SJCRH30 (cell line): ENCODE results near the gene LDB1. TPM values are rescaled to one million over a fixed set of nuclear protein-coding genes. Genes with fewer than 3 reads are reported as not detected.
A peak's percentile ranks its signal among the peaks of the same experiment; 100 is the strongest.

ENCODE experiments used
- DNase-seq, 2 experiments: peaks; one replicate each; pipeline ENCODE4 v3.0.0-alpha.2; 2015 to 2020
- H3K27ac ChIP-seq: fragments of 250-450 bp; sonication (Bioruptor Pico); 2 replicates; pipeline ENCODE4 v1.5.1; 2020; ENCODE audit warnings: mild to moderate bottlenecking, moderate library complexity
- H3K27me3 ChIP-seq: fragments of 250-450 bp; sonication (Bioruptor Pico); 2 replicates; pipeline ENCODE4 v1.5.1; 2020; ENCODE audit warnings: mild to moderate bottlenecking, moderate library complexity
- H3K36me3 ChIP-seq: fragments of 250-450 bp; sonication (Bioruptor Pico); 2 replicates; pipeline ENCODE4 v1.5.1; 2020; ENCODE audit warnings: mild to moderate bottlenecking, moderate library complexity
- H3K4me1 ChIP-seq: fragments of 250-450 bp; sonication (Bioruptor Pico); 2 replicates; pipeline ENCODE4 v1.5.1; 2020; ENCODE audit warnings: mild to moderate bottlenecking, moderate library complexity
- H3K4me3 ChIP-seq: fragments of 250-450 bp; sonication (Bioruptor Pico); 2 replicates; pipeline ENCODE4 v1.5.1; 2020; ENCODE audit warnings: mild to moderate bottlenecking, moderate library complexity
- H3K9me3 ChIP-seq: fragments of 250-450 bp; sonication (Bioruptor Pico); replicated peaks from 2 replicates; pipeline ENCODE4 v1.5.1; 2020; ENCODE audit warnings: mild to moderate bottlenecking, moderate library complexity
- total RNA-seq: library from RNA; depleted of rRNA; stranded (reverse); fragments of >200 nt; shearing (Covaris generic); gene quantifications from 2 replicates; pipeline ENCODE4 v1.2.3, GENCODE V29; 2014

The LDB1 gene
- total RNA-seq, 1 experiment from 2014 or later = 72.6 TPM

DNA sequence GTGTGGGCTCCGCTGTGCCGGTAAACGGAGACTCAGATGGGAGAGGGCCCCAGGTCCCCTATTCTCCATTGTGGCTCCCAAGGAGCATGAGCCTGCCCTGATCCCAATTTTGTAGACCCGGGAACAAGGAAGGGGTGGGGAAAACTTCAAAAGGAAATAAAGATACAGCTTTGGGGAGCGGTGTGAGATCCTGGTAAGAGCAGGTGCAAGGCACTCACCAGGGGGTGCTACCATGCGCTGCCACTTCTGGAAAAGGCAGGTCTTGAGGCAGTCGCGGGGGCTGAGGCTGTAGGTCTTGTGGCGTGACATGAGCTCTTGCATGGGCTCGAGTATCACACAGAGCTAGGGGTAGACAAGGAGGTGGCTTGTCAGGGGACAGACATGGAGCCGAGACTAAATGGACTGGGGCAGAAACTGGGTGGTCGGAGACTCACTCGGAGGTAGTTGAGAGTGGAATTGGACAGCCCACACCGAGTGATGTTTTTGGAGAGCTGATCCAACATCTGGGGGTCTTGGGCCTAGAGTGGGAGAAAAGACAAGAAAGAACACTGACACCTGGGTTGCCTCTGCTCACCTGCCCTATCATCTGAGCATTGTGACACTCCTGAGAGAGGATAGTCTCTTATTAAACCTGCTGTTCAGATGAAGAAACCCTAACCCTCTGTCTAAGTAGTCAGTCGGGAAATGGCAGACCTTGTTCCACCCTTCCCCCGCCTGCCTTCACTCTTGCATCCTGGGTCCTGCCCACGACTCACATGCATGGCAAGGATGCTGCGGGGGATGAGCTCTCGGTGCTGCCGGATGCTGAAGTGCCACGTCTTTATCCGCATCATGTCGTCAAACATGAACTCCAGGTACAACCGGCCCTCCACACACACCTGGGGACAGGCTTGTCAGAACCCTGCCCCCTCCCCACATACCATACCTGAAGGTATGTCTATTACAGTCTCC is 10.7 kb downstream of the LDB1 start:
- Histone ChIP-seq H3K4me1 (no peaks in the 10 kb centered on the region), H3K27me3 (no peaks in the 10 kb centered on the region), H3K4me3 (no peak overlapping the region), H3K27ac (no peak overlapping the region), H3K9me3 (no peaks in the 10 kb centered on the region), H3K36me3 (peaks cover 52% of the 10 kb centered on the region)
- DNase-seq = no peak

DNA sequence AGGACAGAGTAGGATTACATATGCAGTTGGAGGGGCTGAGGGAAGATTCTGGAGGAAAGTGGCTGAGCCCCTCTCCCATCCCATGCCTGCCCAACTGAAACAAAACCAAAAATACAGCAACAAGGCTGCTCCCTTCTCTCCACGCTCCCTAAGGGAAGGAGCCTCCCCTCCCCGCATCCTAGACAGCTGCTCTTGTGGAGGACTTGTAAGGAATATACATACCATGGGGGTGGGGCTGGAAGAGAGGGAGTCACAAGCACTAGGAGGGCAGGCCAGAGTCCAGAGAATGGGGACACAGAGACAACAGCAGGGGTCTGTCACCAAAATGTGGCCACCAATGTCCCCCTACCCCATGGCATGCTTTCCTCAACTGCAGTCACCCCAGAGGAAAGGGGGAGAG is 13.2 kb downstream of the LDB1 start:
- Histone ChIP-seq H3K4me1 (no peaks in the 10 kb centered on the region), H3K27me3 (no peaks in the 10 kb centered on the region), H3K9me3 (no peaks in the 10 kb centered on the region), H3K4me3 (no peak overlapping the region), H3K27ac (no peak overlapping the region), H3K36me3 (peaks cover 56% of the 10 kb centered on the region)
- DNase-seq = peak; percentile 40 to 41

DNA sequence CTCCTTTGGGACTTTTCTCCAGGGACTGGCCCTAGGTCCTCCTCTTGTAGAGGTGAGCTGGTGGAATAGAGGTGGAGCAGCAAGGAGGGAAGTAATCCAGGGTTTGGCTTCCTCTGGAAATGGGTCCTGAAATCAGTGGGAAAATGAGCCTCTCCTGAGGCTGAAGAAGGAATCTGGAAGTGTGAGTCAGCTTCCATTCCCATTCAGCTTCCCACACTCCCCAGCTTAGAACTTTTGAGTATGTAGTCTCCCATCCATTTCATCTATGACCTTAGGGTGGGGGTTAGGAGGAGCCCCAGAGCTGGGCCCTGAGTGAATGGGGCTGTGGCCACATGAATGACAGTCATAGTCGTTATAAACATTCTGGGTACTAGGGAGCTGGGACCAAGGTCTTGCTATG is 17.7 kb downstream of the LDB1 start:
- H3K27ac ChIP-seq = no peak overlapping the region
- H3K4me1 ChIP-seq = no peaks in the 10 kb centered on the region
- no peaks in the 10 kb centered on the region for H3K9me3 ChIP-seq
- H3K4me3 ChIP-seq = no peak overlapping the region
- no peak for DNase-seq
- peaks cover 17% of the 10 kb centered on the region for H3K36me3 ChIP-seq
- H3K27me3 ChIP-seq = no peaks in the 10 kb centered on the region

DNA sequence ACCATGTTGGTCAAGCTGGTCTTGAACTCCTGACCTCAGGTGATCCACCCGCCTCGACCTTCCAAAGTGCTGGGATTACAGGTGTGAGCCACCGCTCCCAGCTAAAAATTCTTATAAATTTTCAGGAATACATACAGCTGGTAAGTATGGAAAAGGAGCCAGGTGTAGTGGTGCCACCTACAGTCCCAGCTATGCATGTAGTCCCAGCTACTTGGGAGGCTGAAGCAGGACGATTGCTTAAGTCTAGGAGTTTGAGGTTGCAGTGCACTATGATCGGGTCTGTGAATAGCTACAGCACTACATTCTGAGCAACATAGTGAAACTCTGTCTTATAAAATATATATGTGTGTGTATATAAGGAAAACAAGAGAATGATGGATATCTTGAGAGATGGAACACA is 19.0 kb downstream of the LDB1 start:
- H3K4me3 ChIP-seq = no peak overlapping the region
- no peaks in the 10 kb centered on the region for H3K9me3 ChIP-seq
- H3K27me3 ChIP-seq = no peaks in the 10 kb centered on the region
- no peaks in the 10 kb centered on the region for H3K4me1 ChIP-seq
- no peak for DNase-seq
- H3K27ac ChIP-seq = no peak overlapping the region
- H3K36me3 ChIP-seq = peaks cover 8% of the 10 kb centered on the region; the same call in 1 of the 2 replicates

DNA sequence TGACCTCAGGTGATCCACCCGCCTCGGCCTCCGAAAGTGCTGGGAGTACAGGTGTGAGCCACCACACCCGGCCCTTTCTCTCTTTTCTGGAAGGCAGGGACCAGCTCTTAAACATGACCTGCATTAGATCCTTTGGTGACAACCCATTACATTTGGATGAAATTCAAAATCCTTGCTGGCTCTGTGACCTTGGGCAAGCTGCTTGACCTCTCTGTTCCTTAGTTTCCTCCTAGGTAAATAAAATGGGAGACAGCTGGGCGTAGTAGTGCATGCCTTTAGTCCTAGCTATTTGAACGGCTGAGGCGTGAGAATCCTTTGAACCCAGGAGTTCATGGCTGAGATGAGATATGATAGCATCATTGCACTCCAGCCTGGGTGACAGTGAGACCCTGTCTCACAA is 23.7 kb downstream of the LDB1 start:
- Histone ChIP-seq H3K4me3 (no peak overlapping the region), H3K36me3 (no peaks in the 10 kb centered on the region), H3K4me1 (no peaks in the 10 kb centered on the region), H3K9me3 (no peaks in the 10 kb centered on the region), H3K27me3 (no peaks in the 10 kb centered on the region), H3K27ac (no peak overlapping the region)
- DNase-seq = no peak

DNA sequence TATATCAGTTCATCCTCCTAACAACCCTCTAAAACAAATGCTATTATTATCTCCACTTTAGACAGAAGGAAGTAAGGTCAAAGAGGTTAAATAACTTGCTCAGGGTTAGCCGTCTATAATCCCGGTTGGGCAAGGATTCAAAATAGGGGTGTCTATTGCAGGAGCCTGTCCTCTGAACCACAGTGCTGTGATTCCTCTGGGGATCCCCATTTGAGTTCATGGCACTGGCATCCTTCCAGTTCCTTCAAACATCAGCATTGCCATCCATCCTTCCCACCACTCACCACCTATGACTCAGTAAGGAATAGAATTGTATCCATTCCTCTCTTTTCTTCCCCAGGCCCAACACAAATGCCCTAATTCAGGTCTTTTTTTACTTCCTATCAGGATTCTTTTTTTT is 29.4 kb downstream of the LDB1 start:
- Histone ChIP-seq H3K36me3 (no peaks in the 10 kb centered on the region), H3K27ac (no peak overlapping the region), H3K9me3 (no peaks in the 10 kb centered on the region), H3K4me1 (no peaks in the 10 kb centered on the region), H3K4me3 (no peak overlapping the region), H3K27me3 (no peaks in the 10 kb centered on the region)
- peak; percentile 36 to 49 for DNase-seq

DNA sequence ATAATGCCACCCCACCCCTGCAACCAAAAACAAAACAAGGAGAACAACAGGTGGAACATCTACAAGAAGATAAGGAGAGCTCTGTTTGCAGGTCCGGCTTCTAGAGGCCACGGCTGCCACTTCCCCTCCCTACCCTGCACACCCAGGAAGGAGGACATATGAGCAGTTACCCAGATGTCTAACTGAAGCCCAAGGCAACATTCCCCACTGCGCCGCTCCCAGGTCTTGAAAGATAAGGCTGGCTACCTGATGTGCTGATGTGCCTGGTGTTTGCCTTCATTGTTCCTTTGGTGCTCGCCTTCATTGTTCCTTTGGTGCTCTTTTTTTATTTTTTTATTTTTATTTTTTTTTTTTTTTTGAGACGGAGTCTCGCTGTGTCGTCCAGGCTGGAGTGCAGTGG is 34.0 kb downstream of the LDB1 start:
- Histone ChIP-seq H3K4me3 (no peak overlapping the region), H3K36me3 (no peaks in the 10 kb centered on the region), H3K4me1 (no peaks in the 10 kb centered on the region), H3K27me3 (no peaks in the 10 kb centered on the region), H3K9me3 (no peaks in the 10 kb centered on the region), H3K27ac (no peak overlapping the region)
- no peak for DNase-seq

DNA sequence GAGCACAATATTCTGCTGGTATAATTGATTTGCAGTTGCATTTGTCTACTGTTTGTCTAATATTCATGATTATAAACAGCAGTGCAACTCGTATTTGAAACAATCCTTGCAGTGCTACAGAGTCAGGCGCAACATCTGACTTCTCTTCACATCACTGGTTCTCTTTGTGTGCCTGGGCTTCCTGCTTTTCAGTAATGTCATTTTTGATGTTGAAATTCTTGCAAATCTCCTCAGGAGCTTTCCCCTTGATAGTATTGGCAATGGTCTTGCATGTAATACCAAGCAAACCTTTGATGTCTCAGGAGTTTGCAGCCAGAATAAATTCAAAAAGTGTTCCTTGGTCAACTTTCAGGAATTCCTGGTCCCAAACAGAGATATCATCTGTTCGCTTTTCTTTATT is 34.8 kb downstream of the LDB1 start:
- Histone ChIP-seq H3K9me3 (no peaks in the 10 kb centered on the region), H3K27ac (no peak overlapping the region), H3K36me3 (no peaks in the 10 kb centered on the region), H3K4me1 (no peaks in the 10 kb centered on the region), H3K4me3 (no peak overlapping the region), H3K27me3 (no peaks in the 10 kb centered on the region)
- DNase-seq = no peak

DNA sequence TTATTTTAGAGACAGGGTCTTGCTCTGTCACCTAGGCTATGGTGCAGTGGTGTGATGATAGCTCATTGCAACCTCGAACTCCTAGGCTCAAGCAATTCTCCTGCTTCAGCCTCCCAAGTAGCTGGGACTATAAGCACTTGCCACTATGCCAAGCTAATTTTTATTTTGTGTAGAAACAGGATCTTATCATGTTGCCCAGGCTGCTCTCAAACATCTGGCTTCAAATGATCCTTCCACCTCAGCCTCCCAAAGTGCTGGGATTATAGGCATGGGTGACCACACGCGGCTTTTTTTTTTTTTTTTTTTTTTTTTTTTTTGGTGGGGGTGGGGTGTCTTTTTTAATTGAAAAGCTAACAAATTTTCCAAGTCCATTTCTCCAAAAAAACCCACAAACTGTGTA is 36.6 kb downstream of the LDB1 start:
- Histone ChIP-seq H3K9me3 (no peaks in the 10 kb centered on the region), H3K4me3 (no peak overlapping the region), H3K27me3 (no peaks in the 10 kb centered on the region), H3K4me1 (no peaks in the 10 kb centered on the region), H3K36me3 (no peaks in the 10 kb centered on the region), H3K27ac (no peak overlapping the region)
- no peak for DNase-seq

DNA sequence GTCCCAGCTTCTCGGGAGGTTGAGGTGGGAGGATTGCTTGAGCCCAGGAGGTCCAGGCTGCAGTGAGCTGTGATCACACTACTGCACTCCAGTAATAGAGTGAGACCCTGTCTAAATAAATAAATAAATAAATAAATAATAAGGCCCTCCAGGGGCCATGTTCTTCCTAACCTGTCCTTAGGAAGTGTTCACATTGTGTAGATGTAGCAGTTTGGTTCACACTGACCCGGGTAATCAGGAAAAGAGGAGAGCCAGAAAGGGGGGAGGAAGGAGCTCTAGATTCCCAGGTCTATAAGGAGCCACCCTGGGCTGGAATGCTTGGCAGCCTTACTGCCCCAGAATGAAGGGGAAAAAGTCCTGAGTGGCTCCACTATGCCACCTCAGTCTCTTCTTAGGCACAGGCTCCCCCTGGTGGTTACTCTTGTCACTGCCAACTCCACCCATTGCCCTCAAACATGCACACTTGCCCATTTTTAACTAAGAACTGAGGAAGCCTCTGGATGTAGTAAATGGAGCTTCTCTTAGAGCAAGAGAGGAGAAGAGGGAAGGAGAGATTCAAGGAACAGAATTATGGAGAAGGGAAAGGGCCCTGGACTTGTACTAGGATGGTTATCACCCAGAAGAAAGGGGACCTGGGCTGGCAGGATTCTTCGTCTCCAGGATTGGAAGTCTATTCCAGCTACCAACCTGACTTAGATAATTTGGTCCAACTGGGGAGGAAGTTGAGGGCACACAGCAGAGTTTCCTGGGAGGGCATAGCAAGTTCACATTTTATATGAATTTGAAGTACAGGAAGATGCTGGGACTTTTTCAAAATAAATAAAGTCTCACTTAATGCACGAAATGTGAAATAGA is 47.3 kb downstream of the LDB1 start:
- H3K27ac ChIP-seq = no peak overlapping the region
- H3K27me3 ChIP-seq = no peaks in the 10 kb centered on the region
- peak; percentile 88 to 97 for DNase-seq
- no peaks in the 10 kb centered on the region for H3K4me1 ChIP-seq
- H3K4me3 ChIP-seq = no peak overlapping the region
- H3K9me3 ChIP-seq = no peaks in the 10 kb centered on the region
- H3K36me3 ChIP-seq = no peaks in the 10 kb centered on the region

DNA sequence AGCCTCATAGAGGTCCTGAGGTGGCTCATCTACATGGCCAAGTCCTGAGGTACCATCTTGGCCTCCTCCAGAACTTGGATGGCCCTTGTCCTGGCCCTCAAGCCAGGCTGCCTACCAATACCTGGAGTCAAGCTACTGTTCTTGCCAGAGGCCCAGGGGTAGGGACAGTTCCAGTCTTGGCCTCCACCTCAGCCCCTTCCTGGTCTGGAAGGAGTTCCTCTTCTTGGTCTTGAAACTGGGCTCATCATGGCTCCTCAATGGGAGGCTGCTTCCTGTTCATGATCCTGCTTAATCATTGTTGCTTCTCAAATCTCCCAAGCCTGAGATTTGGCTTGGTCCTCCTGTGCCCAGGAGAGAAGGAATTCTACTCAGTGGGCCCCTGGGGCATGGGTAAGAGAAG is 51.1 kb downstream of the LDB1 start:
- no peaks in the 10 kb centered on the region for H3K4me1 ChIP-seq
- DNase-seq = no peak
- no peak overlapping the region for H3K27ac ChIP-seq
- H3K27me3 ChIP-seq = peaks cover 1% of the 10 kb centered on the region; the same call in 1 of the 2 replicates
- no peaks in the 10 kb centered on the region for H3K36me3 ChIP-seq
- H3K4me3 ChIP-seq = no peak overlapping the region
- H3K9me3 ChIP-seq = no peaks in the 10 kb centered on the region

DNA sequence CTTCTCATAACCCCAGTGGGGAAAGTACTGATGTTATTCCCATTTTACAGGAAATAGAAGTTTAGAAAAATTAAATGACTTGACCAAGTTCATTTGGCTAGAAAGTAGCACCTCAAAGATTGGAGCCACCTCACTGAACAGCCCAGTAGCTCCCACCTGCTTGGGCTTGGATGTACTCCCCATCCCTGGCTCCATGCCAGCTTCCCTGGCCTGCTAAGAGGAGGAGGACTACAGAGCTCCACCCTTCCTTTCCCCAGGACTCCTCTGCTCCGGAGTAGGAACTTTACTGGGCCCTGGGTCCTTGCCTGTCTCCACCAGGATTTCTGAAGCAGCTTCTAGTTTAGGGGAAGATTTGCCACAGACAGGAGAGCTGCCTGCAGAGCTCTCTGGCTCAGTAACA is 52.0 kb downstream of the LDB1 start:
- no peaks in the 10 kb centered on the region for H3K4me1 ChIP-seq
- DNase-seq = peak; percentile 40 to 64
- no peak overlapping the region for H3K4me3 ChIP-seq
- no peaks in the 10 kb centered on the region for H3K9me3 ChIP-seq
- H3K27me3 ChIP-seq = peaks cover 3% of the 10 kb centered on the region; the same call in 1 of the 2 replicates
- no peaks in the 10 kb centered on the region for H3K36me3 ChIP-seq
- no peak overlapping the region for H3K27ac ChIP-seq

DNA sequence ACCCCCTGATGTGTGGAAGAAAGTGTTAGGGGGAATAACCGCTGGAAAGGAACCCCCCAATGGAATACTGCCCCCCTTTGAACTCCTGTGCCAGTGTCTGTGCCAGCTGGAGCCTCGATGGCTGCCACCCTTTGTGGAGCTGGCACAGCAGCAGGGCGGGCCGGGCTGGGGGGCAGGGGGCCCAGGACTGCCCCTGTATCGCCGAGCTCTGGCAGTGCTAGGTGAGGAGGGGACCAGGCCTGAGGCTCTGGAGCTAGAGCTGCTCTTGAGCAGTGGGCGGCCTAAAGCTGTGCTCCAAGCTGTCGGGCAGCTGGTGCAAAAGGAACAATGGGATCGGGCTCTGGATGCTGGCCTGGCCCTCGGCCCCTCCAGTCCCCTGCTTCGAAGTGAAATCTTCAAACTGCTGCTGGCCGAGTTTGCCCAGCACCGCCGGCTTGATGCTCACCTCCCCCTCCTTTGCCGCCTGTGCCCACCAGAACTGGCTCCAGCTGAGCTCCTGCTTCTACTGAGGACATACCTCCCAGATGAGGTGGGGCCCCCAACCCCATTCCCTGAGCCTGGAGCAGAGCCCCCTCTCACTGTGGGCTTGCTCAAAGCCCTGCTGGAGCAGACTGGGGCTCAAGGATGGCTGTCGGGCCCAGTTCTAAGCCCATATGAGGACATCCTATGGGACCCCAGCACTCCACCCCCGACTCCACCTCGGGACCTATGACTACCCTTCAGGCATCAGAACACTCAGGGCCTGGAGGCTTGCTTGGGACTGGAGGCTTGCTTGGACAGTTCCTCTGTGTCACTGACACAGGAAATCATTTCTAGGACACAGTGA is 52.9 kb downstream of the LDB1 start:
- no peak for DNase-seq
- no peak overlapping the region for H3K4me3 ChIP-seq
- no peak overlapping the region for H3K27ac ChIP-seq
- no peaks in the 10 kb centered on the region for H3K9me3 ChIP-seq
- peaks cover 3% of the 10 kb centered on the region; the same call in 1 of the 2 replicates for H3K27me3 ChIP-seq
- no peaks in the 10 kb centered on the region for H3K4me1 ChIP-seq
- no peaks in the 10 kb centered on the region for H3K36me3 ChIP-seq

DNA sequence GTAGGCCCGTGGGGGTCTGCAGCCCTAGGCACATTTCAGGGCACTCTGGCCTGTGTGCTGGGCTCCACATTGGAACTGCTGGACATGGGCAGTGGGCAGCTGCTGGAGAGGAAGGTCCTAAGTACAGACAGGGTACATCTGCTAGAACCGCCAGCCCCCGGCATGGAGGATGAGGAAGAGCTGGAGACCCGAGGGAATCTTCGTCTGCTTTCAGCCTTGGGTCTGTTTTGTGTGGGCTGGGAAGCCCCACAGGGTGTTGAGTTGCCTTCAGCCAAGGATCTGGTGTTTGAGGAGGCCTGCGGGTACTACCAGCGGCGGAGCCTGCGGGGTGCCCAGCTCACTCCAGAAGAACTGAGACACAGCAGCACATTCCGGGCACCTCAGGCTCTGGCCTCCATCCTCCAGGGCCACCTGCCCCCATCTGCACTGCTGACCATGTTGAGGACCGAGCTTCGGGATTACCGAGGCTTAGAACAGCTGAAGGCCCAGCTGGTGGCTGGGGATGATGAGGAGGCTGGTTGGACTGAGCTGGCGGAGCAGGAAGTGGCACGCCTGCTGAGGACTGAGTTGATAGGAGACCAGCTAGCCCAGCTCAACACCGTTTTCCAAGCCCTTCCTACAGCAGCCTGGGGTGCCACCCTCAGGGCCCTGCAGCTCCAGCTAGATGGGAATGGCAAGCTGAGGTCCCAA is 53.6 kb downstream of the LDB1 start:
- no peaks in the 10 kb centered on the region for H3K4me1 ChIP-seq
- H3K36me3 ChIP-seq = no peaks in the 10 kb centered on the region
- H3K4me3 ChIP-seq = no peak overlapping the region
- H3K9me3 ChIP-seq = no peaks in the 10 kb centered on the region
- H3K27me3 ChIP-seq = peaks cover 3% of the 10 kb centered on the region; the same call in 1 of the 2 replicates
- DNase-seq = peak; percentile 39 to 47
- H3K27ac ChIP-seq = no peak overlapping the region
